Stimulated activated effector memory CD8-positive, alpha-beta T cell treated with anti-CD3 and anti-CD28 coated beads, Interleukin-12 subunit alpha, Interleukin-12 subunit beta, amount 100 ng/mL, for 72 hours (primary cell): ENCODE measurements around the gene LSP1.

Experiments
- ATAC-seq: fragments of 150-1000 bp; cut with Tn5 transposase; 2 replicates; pipeline ENCODE4 v1.10.0; 2021
- DNase-seq, 2 donors: peaks; one replicate each; pipeline ENCODE4 v3.0.0; 2021 to 2022; ENCODE audit warnings: low spot score in 2 of 2
- H3K27ac Mint-ChIP-seq: one replicate; pipeline ENCODE4 v1.8.0; 2022; ENCODE audit warnings: mild to moderate bottlenecking, mixed read lengths
- H3K36me3 Mint-ChIP-seq: one replicate; pipeline ENCODE4 v1.8.0; 2022; ENCODE audit warnings: mild to moderate bottlenecking, mixed read lengths
- H3K4me1 Mint-ChIP-seq: one replicate; pipeline ENCODE4 v1.8.0; 2022; ENCODE audit warnings: mixed read lengths
- H3K4me3 Mint-ChIP-seq: one replicate; pipeline ENCODE4 v1.8.0; 2022; ENCODE audit warnings: mild to moderate bottlenecking, mixed read lengths
- H3K9me3 Mint-ChIP-seq: one replicate; pipeline ENCODE4 v1.8.0; 2022; ENCODE audit warnings: mixed read lengths

LSP1 gene

DNA sequence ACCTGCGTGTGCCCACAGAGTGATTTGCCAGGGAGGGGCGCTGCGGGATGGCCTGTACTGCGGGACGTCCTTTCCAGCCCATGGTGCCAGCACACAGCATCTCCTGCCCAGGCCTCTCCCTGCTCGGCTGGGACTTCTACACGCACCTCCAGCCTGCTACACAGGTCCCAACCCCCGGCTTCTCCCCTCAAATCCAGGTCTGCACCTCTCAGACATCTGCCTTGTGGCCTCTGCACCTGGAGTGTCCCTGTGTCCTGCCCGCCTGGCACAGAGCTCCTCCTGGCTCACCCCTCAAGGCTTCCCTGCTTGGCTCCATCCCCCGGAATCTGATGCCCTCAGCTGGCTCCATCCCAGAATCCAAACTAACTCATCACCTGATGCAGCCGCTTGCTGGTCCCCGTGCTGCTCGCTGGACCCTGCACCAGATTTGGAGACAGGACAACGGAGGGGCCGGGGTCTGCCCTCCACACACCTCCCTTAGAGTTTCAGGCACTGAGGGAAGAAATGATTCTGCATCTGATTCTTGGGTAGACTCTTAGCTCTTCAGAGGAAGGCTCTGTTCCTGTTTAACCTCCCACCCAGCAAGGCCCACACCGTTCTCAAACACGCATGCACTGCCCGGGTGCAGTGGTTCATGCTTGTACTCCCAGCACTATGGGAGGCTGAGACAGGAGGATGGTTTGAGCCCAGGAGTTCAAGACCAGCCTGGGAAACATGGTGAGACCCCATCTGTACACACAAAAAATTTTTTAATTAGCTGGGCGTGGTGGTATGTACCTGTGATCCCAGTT, 4.0 kb upstream of the LSP1 start:
- ATAC-seq (no peak), DNase-seq (no peak)
- peaks cover 94% of the 10 kb centered on the region for H3K4me1 Mint-ChIP-seq
- peak overlapping the region; percentile 99 for H3K4me3 Mint-ChIP-seq
- no peaks in the 10 kb centered on the region for H3K36me3 Mint-ChIP-seq
- H3K27ac Mint-ChIP-seq: peak overlapping the region; percentile 96
- no peaks in the 10 kb centered on the region for H3K9me3 Mint-ChIP-seq

- Mint-ChIP-seq H3K4me1 (peaks cover 83% of the 10 kb centered on the region), H3K36me3 (no peaks in the 10 kb centered on the region), H3K27ac (peak overlapping the region; percentile 96), H3K4me3 (peak overlapping the region; percentile 99), H3K9me3 (no peaks in the 10 kb centered on the region)
- DNase-seq (no peak), ATAC-seq (no peak)
These were observed 1.3 kb upstream of the LSP1 start for GRCh38 chr11:1851468-1852180.

DNA sequence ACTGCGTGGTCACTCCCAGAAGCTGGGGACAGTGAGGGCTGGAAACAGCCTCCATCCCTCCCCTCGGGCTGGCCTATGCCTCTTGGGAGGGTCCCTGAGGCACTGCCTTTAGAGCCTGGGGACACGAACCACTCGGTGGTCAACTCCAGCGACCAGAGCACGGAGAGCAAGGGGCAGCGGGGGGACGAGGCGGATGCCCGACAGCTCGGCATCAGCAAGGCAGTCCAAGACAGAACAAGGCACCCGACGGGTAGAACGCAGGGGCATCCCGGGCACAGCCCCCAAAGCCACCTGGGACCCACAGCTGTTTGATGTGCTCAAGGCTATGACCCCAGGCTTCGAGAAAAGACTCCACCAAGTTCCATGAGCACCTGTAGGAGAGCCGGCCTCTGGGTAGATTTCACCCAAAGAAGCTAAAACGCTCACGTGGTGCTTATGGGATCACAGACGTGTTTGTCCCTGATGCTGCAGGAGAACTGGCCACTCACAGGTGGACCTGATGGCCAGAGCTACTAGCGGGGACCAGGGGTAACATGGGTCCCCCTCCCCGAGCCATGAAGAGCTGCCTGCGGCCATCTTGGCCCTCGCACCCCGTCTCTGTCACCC, 510 bp upstream of the LSP1 start:
- DNase-seq: peak in 1 of 2 donors; percentile 66
- no peaks in the 10 kb centered on the region for H3K36me3 Mint-ChIP-seq
- H3K4me1 Mint-ChIP-seq: peaks cover 76% of the 10 kb centered on the region
- no peak for ATAC-seq
- peak overlapping the region; percentile 96 for H3K27ac Mint-ChIP-seq
- H3K4me3 Mint-ChIP-seq: peak overlapping the region; percentile 99
- no peaks in the 10 kb centered on the region for H3K9me3 Mint-ChIP-seq

DNA sequence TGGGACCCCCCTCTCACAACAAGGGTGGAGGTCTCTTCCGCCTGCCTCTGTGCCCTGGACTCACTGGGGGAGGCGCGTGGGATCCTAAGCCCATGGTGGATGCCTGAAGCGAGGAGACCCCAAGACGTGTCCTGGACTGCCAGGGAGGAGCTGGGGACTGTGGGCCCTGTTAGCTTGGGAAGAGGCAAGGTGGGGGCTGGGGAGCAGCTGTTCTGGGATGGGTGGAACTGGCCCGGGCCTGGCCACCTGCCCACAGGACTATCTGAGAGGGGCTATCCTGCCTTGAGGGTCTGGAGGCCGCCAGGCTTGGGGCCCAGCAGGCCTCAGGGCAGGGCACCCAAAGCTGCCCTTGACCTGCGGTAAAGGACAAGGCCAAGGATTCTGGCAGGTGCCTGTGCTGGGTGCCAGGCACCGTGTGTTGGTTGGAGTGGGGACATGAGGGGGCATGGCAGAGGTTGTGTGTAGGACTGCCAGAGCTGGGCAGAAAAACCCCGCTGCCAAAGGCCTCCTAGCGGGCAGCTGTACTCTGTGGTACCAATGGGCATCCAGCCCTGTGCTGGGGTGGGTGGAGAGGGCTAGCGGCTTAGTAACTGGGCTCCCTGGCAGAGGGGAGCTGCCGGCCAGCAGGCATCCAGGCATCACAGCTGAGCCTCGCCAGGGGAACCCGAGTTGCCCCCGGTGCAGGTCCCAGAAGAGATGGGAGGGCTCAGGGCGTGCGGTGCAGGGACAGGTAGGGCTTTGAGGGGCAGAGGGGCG, 670 bp downstream of the LSP1 start:
- Mint-ChIP-seq H3K27ac (peak overlapping the region; percentile 96), H3K9me3 (no peaks in the 10 kb centered on the region), H3K4me1 (peaks cover 64% of the 10 kb centered on the region), H3K4me3 (peak overlapping the region; percentile 99), H3K36me3 (no peaks in the 10 kb centered on the region)
- ATAC-seq (no peak), DNase-seq (peak in 1 of 2 donors; percentile 77)

- DNase-seq: peak in 1 of 2 donors; percentile 74
- Mint-ChIP-seq H3K4me1 (peaks cover 56% of the 10 kb centered on the region), H3K4me3 (peak overlapping the region; percentile 99), H3K27ac (peak overlapping the region; percentile 96), H3K36me3 (no peaks in the 10 kb centered on the region), H3K9me3 (no peaks in the 10 kb centered on the region)
- peak; percentile 29 for ATAC-seq
These were observed 1.5 kb downstream of the LSP1 start for GRCh38 chr11:1854132-1854948.

DNA sequence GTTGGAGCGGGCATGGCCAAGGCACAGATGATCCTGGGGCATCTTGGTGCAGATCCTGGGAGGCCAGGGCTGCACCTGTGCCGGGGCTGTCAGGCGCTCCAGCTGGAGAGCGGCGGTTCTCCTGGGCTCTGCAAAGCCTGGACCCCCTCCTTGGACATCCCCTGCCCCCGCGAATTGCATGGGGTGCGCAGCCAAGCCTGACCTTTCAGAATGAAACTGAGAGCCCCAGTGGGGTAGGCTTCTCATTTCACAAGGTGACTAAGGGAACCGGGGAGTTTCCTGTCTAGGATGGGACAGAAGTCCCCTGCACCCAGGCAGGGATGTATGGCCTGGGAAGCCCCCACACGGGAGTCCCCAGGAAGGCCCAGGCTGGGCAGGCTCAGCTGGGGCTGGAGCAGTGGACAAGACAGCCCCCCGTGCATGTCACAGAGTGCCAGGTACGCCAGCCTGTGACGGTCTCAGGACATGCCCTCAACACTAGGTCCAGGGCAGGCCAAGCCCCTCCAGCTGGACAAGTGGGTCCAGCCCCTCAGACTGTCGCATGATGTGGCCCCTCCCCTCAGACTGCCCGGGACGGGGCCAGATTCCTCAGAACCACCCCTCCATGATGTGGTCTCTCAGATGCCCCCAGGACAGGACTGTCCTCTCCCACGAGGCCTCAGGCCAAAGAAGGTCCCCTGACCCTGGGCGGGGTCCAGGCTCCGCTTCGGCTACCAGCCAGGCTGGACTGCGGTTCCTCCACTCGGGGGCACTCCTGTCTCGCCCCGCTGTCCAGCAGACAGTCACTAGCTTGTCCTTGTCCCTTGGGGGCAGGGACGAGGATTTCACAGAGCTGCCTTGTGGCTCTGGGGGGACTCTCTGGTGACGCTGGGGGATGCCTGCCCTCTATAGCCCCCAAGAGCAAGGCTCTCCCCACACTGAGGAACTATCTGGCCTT, 2.3 kb downstream of the LSP1 start:
- peak overlapping the region; percentile 96 for H3K27ac Mint-ChIP-seq
- H3K9me3 Mint-ChIP-seq: no peaks in the 10 kb centered on the region
- ATAC-seq (peak; percentile 71), DNase-seq (peak; percentile 44 to 89)
- peaks cover 47% of the 10 kb centered on the region for H3K4me1 Mint-ChIP-seq
- no peaks in the 10 kb centered on the region for H3K36me3 Mint-ChIP-seq
- peak overlapping the region; percentile 99 for H3K4me3 Mint-ChIP-seq

- H3K4me3 Mint-ChIP-seq: peak overlapping the region; percentile 99
- ATAC-seq (no peak), DNase-seq (no peak)
- H3K27ac Mint-ChIP-seq: peak overlapping the region; percentile 96
- H3K9me3 Mint-ChIP-seq: no peaks in the 10 kb centered on the region
- peaks cover 41% of the 10 kb centered on the region for H3K4me1 Mint-ChIP-seq
- no peaks in the 10 kb centered on the region for H3K36me3 Mint-ChIP-seq
These were observed 3.0 kb downstream of the LSP1 start for GRCh38 chr11:1855886-1856265.

GRCh38 chr11:1856306-1857005, 3.6 kb downstream of the LSP1 start:
- H3K4me3 Mint-ChIP-seq: peak overlapping the region; percentile 99
- H3K36me3 Mint-ChIP-seq: no peaks in the 10 kb centered on the region
- H3K9me3 Mint-ChIP-seq: no peaks in the 10 kb centered on the region
- ATAC-seq (no peak), DNase-seq (no peak)
- peak overlapping the region; percentile 96 for H3K27ac Mint-ChIP-seq
- H3K4me1 Mint-ChIP-seq: peaks cover 35% of the 10 kb centered on the region

DNA sequence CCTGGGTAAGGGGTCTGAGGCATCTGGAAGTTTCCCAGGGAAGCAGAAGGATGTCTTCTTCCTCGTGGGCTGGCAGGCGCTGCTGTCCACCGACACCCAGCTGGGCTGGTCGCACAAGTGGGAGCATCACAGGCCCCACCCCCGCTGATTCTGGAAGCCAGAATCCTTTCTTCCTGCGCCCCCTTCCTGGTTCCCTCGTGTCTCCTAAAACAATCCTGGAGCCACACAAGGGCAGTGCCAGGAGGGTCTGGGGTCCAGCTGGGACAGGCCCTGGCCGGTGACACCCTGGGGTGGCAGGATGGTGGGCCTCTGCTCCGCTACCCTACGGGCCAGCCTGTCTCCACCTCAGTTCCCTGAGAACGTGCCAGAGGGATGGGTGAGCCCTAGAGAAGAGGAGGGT, 4.2 kb downstream of the LSP1 start:
- H3K4me1 Mint-ChIP-seq: peaks cover 29% of the 10 kb centered on the region
- H3K9me3 Mint-ChIP-seq: no peaks in the 10 kb centered on the region
- H3K27ac Mint-ChIP-seq: peak overlapping the region; percentile 96
- DNase-seq (no peak), ATAC-seq (no peak)
- H3K4me3 Mint-ChIP-seq: peak overlapping the region; percentile 99
- H3K36me3 Mint-ChIP-seq: no peaks in the 10 kb centered on the region

GRCh38 chr11:1858154-1858553, 5.3 kb downstream of the LSP1 start:
- DNase-seq (no peak), ATAC-seq (no peak)
- H3K27ac Mint-ChIP-seq: peak overlapping the region; percentile 96
- H3K4me3 Mint-ChIP-seq: peak overlapping the region; percentile 33
- H3K4me1 Mint-ChIP-seq: peaks cover 18% of the 10 kb centered on the region
- no peaks in the 10 kb centered on the region for H3K9me3 Mint-ChIP-seq
- H3K36me3 Mint-ChIP-seq: no peaks in the 10 kb centered on the region

GRCh38 chr11:1858576-1858975, 5.7 kb downstream of the LSP1 start:
- ATAC-seq (no peak), DNase-seq (no peak)
- Mint-ChIP-seq H3K27ac (peak overlapping the region; percentile 96), H3K9me3 (no peaks in the 10 kb centered on the region), H3K36me3 (no peaks in the 10 kb centered on the region), H3K4me1 (peaks cover 17% of the 10 kb centered on the region), H3K4me3 (peak overlapping the region; percentile 33)

DNA sequence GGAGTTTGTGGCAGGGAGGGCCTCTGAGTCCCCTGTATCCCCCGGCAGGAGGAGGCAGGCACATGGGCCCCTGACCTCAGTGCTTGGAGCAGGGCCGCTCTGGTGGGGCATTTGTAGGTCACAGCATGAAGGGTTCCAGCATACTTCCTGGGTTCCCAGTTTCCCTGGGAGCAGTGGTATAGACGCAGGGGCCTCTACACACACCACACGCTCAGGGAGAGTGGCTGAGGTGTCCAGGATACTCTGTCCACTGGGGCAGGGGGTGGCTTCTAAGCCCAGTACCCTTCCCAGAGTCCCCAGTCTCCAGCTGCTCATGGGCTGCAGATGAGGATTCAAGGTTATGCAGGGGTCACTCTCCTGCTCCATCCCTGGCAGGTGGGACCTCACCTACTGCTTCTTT, 6.1 kb downstream of the LSP1 start:
- peaks cover 3% of the 10 kb centered on the region for H3K36me3 Mint-ChIP-seq
- peak overlapping the region; percentile 96 for H3K27ac Mint-ChIP-seq
- peaks cover 17% of the 10 kb centered on the region for H3K4me1 Mint-ChIP-seq
- H3K9me3 Mint-ChIP-seq: no peaks in the 10 kb centered on the region
- peak overlapping the region; percentile 33 for H3K4me3 Mint-ChIP-seq
- no peak for DNase-seq
- ATAC-seq: no peak

DNA sequence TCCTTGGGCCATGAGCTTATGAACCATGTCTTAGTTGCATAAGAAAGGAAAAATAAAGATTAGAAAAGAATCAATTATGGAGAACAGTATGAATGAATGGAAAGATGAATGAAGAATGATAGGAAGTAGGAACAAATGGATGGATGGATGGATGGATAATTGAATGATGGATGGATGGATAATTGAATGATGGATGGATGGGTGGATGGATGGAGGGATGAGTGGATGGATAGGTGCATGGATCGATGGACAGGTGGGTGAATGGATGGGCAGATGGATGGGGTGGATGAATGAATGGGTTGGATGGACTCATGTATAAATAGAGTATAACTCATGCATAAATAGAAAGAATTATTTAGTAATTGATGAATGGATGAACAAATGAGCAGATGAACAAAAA, 7.2 kb downstream of the LSP1 start:
- Mint-ChIP-seq H3K27ac (no peak overlapping the region), H3K36me3 (peaks cover 14% of the 10 kb centered on the region), H3K4me1 (peaks cover 14% of the 10 kb centered on the region), H3K4me3 (no peak overlapping the region), H3K9me3 (no peaks in the 10 kb centered on the region)
- ATAC-seq (no peak), DNase-seq (no peak)
